HCT116 (cell line): Measurements from ENCODE around the gene TMEM131.
"Not testable (repeated sequence)": the region's sequence is repeated elsewhere in the genome, so short reads cannot be mapped to it uniquely, and the experiment has no call there.

Experiments used
- EZH2 ChIP-seq: fragments of 200-600 bp; sonication (generic); IDR thresholded peaks from 2 replicates; pipeline ENCODE4 v1.6.1; 2017; ENCODE audit warnings: antibody characterized with exemption, mixed run types
- POLR2A ChIP-seq: IDR thresholded peaks from 2 replicates; pipeline ENCODE4 v1.7.0; 2011; ENCODE audit warnings: borderline replicate concordance; ENCODE audit not compliant: insufficient read depth, insufficient read length; ENCODE audit errors: extremely low read depth
- TF ChIP-seq, protein P1 (sequence below), 3 experiments: fragments of 200-600 bp in 1 of 3; sonication (generic) in 1 of 3; IDR thresholded peaks in 2 of 3; conservative IDR thresholded peaks in 1 of 3; 2 replicates each; pipeline ENCODE4 v1.5.1; 2012 to 2017; ENCODE audit warnings: low read depth in 2 of 3, low read length in 2 of 3, antibody characterized with exemption in 1 of 3, borderline replicate concordance in 1 of 3, control low read depth in 1 of 3, mild to moderate bottlenecking in 1 of 3, mixed read lengths in 1 of 3, mixed run types in 1 of 3, moderate library complexity in 1 of 3; ENCODE audit not compliant: insufficient read depth in 1 of 3

DNA sequence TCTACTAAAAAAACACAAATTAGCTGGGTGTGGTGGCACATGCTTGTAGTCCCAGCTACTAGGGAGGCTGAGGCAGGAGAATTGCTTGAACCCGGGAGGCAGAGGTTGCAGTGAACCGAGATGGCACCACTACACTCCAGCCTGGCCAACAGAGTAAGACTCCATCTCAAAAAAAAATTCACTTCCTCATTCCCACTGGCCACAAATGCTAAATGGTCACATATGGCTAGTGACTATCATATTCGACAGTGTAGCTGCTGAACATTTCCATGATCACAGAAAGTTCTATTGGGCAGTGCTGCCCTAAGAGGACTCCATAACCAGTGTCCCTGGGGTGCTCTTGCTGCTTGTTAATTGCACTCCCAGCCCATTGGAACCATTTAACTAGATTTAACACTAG is 26.3 kb upstream of the TMEM131 start:
- TF ChIP-seq EZH2, POLR2A: not testable (repeated sequence)
- TF ChIP-seq, protein P1, sequence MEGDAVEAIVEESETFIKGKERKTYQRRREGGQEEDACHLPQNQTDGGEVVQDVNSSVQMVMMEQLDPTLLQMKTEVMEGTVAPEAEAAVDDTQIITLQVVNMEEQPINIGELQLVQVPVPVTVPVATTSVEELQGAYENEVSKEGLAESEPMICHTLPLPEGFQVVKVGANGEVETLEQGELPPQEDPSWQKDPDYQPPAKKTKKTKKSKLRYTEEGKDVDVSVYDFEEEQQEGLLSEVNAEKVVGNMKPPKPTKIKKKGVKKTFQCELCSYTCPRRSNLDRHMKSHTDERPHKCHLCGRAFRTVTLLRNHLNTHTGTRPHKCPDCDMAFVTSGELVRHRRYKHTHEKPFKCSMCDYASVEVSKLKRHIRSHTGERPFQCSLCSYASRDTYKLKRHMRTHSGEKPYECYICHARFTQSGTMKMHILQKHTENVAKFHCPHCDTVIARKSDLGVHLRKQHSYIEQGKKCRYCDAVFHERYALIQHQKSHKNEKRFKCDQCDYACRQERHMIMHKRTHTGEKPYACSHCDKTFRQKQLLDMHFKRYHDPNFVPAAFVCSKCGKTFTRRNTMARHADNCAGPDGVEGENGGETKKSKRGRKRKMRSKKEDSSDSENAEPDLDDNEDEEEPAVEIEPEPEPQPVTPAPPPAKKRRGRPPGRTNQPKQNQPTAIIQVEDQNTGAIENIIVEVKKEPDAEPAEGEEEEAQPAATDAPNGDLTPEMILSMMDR (IDR thresholded peaks at IDR 0.05 in 2 of 3, conservative IDR thresholded peaks at IDR 0.05 in 1 of 3; ENCODE audit: borderline replicate concordance in 1 of 3, insufficient read depth in 1 of 3, low read depth in 2 of 3, low read length in 2 of 3): not testable (repeated sequence)
